ELR (cell line): ENCODE results near the gene COMMD9.

Experiments
- DNase-seq: peaks from one replicate; pipeline ENCODE4 v3.0.0-alpha.2; 2015; ENCODE audit warnings: low read depth

Gene COMMD9

DNA sequence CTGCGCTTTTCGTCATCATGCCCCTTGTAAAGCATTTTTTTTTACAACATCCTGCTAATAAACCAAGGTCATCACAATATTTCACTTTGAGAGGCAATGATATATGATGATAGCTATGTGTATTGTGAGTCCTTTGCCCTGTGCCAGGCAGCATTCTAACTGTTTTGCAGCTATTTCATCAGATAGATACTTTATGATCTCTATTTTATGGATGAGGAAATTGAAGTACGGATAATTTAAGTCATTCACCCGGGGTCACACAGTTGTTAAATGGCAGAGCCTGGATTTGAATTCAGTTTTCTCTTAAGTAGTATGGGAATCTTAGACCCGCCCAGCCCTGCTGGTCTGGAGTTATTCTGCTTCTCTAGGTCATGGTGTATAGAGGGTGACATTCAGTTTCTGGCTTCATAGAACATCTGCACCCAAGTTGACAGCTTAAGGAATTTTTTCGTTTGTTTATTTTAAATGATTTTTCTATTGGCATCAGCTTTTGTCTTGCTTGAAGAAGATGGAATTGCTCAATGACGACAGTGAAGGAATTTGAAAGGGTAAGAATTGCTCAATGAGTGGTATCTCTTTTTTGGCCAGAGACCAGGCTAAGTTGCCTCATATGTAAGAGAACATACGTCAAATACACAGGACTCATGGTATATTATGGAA is 7.8 kb upstream of the COMMD9 start:
- peak; percentile 46 for DNase-seq

- DNase-seq = no peak
Observed at GRCh38 chr11:36295926-36296325, 6.7 kb upstream of the COMMD9 start, which contains the start of gene PRR5L. Gene PRR5L, plus strand, starts transcription at chr11:36296288. Its CDS starts 104,834 bp downstream, at chr11:36401122.

GRCh38 chr11:36292311-36292722 is 3.1 kb upstream of the COMMD9 start:
- DNase-seq = peak; percentile 69

- peak; percentile 18 for DNase-seq
Observed at GRCh38 chr11:36288442-36289225, 590 bp downstream of the COMMD9 start.

- DNase-seq = no peak
Observed at GRCh38 chr11:36282926-36283325, 6.3 kb downstream of the COMMD9 start.

DNA sequence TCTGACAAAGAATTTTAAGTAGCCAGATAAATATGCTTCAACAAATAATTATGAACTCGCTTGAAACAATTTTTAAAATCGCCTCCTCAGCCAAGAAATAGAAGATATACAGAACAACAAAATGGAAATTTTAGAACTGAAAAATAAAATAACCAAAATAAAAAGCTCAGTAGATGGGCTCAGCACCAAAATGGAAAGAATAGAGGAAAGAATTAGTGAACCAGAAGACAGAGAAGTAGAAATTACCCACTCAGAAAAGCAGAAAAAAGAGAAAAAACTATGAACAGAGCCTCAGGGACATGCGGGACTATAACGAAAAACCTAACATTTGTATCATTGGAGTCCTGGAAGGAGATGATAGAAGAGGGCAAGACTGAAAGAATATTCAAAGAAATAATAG is 7.4 kb downstream of the COMMD9 start:
- no peak for DNase-seq

GRCh38 chr11:36280531-36280930 is 8.7 kb downstream of the COMMD9 start:
- DNase-seq = no peak

GRCh38 chr11:36278531-36279282 is 10.5 kb downstream of the COMMD9 start:
- DNase-seq = no peak

- no peak for DNase-seq
Observed at GRCh38 chr11:36274414-36274813, 14.8 kb downstream of the COMMD9 start.

- no peak for DNase-seq
Observed at GRCh38 chr11:36273110-36273509, 16.1 kb downstream of the COMMD9 start.

GRCh38 chr11:36271794-36272407 is 17.3 kb downstream of the COMMD9 start:
- peak; percentile 38 for DNase-seq

GRCh38 chr11:36270701-36271100 is 18.5 kb downstream of the COMMD9 start:
- no peak for DNase-seq

DNA sequence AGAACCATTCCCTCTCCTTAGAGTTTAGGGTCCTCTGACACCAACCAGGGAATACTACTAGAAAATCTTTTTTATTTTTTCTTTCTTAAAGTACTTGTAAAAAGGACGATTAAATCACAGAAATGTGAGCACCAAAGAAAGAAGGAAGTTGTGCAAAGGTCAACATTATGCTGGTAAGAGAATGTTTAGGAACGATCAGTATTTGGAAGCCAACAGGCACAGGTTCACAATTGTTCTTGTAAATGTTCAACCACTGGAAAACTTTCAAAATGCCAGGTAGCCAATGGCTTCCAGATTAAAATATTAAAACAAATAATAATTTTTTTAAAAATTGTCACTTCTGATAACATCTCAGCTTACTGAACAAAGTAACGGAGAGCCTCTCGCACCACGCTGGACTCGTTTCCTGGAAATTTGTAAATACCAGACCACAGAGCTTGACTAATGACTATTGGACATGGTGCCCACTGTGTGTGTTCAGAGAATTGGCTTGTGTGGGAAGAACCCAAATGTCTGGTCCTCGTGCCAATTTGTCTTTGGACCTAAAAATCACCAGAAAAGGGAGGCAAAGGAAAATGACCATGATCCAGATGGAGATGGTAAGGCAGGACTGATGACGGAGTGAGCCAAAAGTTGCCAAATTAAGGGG is 20.8 kb downstream of the COMMD9 start:
- DNase-seq = no peak

DNA sequence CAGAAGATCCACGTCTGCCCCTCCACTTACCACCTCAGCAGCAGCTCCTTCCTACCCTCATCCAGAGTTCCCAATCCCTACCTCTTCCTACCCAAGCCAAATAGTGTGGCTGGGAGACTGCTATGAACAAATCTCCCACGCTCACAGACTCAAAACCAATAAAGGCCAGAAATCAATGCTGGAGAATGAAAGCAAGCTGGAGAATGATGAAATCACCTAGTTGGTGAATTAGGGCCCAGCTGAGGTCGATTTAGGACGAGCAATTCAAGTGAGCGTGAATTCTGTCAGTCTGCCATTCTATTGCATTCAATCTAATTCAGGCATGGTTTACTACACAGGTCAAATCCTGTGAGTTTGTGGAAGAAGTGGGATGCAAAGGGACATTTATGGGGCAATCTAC is 22.5 kb downstream of the COMMD9 start:
- DNase-seq = no peak

DNA sequence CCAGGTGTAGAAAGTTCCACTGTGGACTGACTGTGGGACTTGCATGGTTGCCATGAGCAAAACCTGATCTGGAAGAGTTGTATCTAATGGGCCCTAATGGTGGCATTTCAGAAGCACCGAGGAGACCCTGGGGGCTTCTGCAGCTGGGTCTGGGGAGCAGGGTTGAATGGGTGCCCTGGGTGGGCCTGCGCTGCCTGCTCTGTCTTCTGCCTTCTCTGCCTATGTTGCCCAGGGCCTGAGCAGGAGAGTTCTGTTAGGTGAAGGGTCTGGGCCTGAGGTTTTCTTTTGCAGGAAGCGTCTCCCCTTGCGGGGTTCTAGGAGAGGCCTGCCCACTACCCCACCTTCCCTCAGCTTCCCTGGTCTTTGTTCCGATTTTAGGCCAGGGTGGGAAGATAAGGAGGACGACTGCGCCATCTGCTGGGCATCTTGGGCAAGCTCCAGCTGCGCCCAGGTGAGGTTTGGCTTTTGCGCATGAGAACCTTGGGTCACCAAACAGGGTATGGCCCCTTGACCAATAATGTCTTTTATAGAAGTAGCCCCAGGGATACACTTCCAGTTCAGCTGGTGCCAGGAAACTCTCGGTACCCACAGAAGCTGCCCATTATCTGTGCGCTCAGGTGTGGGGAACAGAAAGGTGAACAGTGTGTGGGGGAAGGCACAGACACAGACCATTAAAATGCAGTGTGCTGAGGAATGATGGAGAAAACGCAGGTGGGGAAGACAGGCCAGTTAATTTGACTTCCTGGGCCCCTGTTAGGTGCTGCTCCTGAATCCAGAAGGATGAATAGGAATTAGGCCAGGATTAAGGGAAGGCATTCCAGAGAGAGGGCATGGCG is 23.2 kb downstream of the COMMD9 start:
- DNase-seq = peak; percentile 65

- no peak for DNase-seq
Observed at GRCh38 chr11:36264973-36265344, 24.3 kb downstream of the COMMD9 start.

- DNase-seq = no peak
Observed at GRCh38 chr11:36264011-36264972, 24.9 kb downstream of the COMMD9 start.

- no peak for DNase-seq
Observed at GRCh38 chr11:36261094-36261493, 28.1 kb downstream of the COMMD9 start.

DNA sequence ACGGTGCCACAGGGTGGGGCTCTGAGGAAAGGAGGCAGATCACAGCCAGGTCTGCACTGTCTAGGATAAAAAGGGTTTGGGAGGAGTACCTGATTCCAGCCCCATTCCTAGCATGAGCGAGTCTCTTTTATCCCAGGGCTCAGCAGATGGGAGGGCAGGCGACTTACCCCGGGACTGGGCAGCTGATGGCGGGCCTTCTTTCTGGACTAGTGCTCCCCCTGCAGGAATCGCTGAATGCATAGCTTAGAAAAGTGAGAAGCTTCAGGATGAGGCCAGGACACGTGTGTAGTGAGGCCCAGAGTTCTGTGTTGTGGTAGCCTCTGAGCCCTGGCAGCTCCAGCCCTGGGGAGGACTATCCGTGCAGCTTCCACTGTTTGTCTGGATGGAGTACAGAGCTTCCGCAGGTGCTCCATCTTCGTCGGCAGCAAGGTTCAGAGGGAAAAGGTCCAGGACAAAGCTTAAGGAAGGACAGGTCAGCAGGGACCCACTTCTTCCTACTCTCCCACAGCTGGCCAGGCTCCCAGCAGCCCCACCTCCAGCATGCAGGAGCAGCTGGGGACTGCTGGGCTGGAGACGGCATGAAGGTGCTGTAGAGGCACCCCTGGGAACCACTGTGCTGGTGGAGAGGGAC is 30.4 kb downstream of the COMMD9 start:
- DNase-seq = peak; percentile 79
